GM19239 (cell line): Measurements from ENCODE around the gene KCNK1.
"Not testable (repeated sequence)": the region's sequence is repeated elsewhere in the genome, so short reads cannot be mapped to it uniquely, and the experiment has no call there.

Source experiments
- DNase-seq: peaks from one replicate; pipeline ENCODE4 v3.0.0; 2011; ENCODE audit warnings: low spot score; ENCODE audit not compliant: insufficient read length
- FAIRE-seq: peaks from 2 replicates; lab custom pipeline; 2011; peaks lifted over from hg19 to GRCh38; lab: Jason Lieb, UNC

KCNK1 gene

DNA sequence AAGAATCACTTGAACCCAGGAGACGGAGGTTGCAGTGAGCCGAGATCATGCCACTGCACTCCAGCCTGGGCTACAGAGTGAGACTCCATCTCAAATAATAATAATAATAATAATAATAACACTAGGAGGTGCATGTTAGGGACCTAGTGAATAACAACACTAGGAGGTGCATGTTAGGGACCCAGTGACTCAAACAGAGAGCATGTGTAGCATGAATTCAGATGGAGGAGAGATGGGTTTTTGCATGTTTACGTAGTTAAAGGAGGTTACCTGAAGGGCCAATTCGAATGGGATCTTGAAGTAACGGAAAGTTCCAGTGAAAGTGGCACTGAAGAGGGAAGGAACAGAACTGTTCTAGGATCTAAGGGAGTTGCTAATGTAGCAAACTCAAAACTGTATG lies 7.1 kb upstream of the KCNK1 start:
- FAIRE-seq (peak; percentile 21), DNase-seq (no peak)

DNA sequence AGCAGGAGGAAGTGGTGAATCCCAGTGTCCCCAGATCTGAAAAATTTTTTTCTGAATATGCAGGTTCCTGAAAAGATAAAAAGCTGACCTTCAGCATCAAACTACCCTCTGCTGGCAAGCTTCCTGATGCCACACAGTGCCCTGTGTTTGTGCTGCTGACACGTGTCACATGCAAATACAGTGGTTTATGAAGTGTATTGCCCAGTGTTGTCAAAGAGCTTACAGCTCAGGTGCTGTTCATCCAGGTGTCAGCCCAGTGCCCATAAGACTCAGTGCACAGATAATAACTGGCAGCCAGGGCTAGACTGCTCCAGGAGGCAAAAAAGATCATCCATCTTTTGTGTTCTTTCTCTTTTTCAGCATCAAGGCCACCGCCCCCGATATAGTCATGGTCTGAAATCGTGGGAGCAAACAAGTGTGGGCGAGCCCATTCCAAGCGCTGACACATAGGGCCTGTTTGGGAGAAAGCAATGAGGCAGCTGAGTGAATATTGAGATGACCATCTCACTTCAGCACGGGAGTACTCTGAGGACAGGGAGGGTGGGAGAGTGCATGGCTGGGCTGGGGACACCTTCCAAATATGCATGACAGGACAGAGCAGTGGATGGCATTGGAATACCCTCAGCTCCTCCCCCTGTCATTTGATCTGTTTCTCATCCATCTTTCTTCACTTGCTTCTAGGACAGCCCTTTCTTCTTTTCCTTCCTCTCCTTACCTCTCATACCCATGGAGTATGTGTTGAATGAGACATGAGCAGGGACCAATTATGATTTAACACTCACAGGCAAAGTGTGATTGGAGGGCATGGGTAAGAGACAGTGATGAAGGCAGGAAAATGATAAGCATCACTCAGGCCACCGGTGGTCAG lies 6.4 kb upstream of the KCNK1 start:
- FAIRE-seq (no peak), DNase-seq (no peak)

GRCh38 chr1:233608988-233609387 lies 4.9 kb upstream of the KCNK1 start:
- no peak for FAIRE-seq
- no peak for DNase-seq

DNA sequence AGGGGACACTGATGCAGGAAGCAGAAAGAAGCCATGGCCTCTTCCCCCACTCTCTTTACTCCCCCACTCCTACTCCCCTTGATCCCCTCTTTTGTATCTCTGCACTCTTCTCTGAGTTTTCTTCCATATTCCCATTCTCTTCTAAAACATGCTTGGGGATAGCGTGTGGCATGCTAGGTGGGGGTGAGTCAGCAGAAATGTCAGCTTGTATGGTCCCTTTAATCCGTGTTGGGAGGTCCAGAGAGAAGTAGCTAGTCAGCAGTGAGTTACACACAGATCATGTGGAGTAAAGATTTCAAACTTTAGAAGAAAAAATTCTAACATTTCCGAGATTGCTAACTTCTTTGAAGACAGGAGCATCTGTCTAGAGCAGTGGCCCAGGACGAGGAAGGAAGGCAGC lies 4.0 kb upstream of the KCNK1 start:
- FAIRE-seq: no peak
- no peak for DNase-seq

DNA sequence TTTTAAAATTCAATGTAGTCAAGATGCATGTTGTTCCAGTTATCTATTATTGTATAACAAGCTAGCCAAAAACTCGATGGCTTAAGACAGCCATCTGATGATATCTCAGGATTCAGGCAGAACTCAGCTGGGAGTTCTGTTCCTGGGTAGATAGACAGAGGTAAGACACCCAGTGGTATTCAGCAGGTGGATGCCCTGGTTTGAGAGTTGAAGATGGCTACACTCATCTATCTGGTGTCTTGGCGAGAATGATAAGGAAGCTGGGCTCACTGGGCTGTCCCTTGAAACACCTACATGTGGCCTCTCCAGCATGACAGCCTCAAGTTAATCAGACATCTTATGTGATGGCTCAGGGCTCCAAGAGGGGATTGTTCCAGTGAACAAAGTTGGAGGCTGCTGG lies 3.3 kb upstream of the KCNK1 start:
- no peak for FAIRE-seq
- DNase-seq: no peak

GRCh38 chr1:233611363-233611762 lies 2.5 kb upstream of the KCNK1 start:
- not testable (repeated sequence) for DNase-seq, FAIRE-seq

DNA sequence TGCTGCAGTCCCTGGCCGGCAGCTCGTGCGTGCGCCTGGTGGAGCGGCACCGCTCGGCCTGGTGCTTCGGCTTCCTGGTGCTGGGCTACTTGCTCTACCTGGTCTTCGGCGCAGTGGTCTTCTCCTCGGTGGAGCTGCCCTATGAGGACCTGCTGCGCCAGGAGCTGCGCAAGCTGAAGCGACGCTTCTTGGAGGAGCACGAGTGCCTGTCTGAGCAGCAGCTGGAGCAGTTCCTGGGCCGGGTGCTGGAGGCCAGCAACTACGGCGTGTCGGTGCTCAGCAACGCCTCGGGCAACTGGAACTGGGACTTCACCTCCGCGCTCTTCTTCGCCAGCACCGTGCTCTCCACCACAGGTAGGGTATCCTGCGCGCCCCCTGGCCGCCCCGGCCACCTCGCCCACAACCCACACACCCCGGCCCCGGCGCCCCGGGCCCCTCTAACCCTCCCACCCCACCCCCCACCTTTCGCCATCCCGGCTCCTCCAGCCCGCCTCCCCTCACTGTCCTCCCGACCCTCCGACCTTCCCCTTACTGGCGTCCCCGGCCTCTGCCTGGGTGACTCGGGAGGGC lies 352 bp downstream of the KCNK1 start:
- peak; percentile 33 for DNase-seq
- FAIRE-seq: no peak

- DNase-seq (no peak), FAIRE-seq (no peak)
Observed at GRCh38 chr1:233614743-233615521, 1.0 kb downstream of the KCNK1 start.

DNA sequence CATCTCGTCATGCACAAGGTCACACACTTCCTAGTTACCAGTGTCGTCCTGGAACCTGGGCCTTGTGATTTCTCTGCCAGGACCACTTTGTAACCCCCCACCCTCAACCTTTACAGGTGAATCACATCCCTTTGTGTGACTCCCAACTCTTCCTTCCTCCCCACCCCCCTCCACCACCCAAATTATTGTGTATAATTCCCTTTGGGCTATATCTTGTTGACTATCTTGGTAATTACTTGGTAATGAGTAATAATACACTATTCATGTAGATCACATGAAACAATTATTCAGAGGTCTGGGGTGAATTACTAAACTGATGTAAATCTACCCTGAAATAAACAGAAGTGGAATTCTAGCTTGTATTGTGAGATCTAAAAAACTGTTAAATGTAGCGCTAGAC lies 1.7 kb downstream of the KCNK1 start:
- FAIRE-seq (no peak), DNase-seq (no peak)

DNA sequence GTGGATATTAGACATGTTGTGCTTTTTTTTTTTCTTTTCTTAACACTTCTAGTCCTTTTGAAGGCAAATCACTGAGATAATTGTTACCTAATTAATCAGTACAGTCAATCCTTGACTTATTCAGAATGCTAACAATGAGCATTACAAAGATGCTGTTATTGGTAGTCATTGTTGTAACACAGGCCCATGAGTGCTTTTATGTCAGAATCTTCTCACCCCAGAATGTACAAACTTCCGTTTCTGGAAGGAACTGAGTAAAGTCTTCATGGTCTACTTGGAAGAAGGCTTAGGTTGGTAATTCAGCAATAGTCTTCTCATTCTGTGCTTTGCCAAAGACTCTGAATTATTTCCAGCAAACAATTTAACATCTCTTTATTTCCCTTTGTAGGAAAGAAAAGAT lies 3.1 kb downstream of the KCNK1 start:
- FAIRE-seq: no peak

DNA sequence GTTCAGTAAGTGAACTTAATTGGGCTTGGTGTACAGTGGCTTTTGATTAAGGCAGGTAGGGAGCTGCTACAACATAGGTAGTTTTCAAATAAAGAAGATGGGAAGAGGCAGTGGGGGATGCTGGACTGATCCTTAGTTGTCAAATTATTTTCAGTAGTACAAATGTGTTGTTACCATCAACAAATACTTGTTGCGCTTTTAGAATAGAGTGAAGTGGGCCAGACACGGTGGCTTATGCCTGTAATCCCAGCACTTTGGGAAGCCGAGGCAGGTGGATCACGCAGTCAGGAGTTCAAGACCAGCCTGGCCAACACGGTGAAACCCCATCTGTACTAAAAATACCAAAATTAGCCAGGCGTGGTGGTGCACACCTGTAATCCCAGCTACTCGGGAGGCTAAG lies 5.5 kb downstream of the KCNK1 start:
- FAIRE-seq, DNase-seq: not testable (repeated sequence)

More for the DNA sequence above, 3.1 kb downstream of the KCNK1 start:
- DNase-seq: no peak

GRCh38 chr1:233620065-233620464 lies 6.2 kb downstream of the KCNK1 start:
- DNase-seq: no peak
- no peak for FAIRE-seq

DNA sequence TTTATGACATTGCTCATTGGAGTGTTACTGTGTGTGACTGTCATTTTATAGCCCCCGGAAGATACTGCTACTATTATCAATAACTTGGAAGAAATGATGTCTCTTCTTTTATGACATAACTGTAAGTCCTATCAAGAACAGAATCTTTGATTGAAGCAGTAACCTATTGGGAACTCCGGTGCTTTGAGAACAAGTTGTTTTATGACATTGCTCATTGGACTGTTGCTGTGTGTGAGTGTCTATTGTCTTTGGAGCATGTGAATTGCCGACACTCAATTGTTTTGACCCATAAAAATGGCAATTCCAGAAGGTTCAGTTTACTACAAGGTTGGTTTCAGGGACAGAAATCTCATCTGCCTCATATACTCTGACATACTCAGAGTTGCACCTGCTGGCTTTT lies 8.0 kb downstream of the KCNK1 start:
- FAIRE-seq (no peak), DNase-seq (no peak)

DNA sequence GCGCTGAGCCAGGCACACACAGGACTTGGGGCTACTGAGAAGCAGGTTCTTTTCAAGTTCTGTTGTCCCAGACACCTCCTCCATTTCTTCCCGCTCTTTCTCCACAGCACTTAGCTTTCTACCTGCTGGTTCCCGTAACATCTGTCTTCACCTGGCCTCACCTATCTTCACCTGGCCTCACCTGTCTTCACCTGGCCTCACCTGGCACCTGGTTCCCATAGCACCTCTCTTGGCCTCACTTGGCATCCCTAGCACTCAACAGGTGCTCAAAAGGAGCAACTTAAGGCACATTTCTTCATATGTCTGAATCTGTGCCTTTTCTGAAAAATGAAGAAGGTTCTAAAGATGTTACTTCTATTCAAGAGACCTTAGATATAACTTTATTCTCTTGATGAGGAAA lies 10.4 kb downstream of the KCNK1 start:
- FAIRE-seq (no peak), DNase-seq (no peak)

- DNase-seq (no peak), FAIRE-seq (no peak)
Observed at GRCh38 chr1:233625087-233625486, 11.2 kb downstream of the KCNK1 start.

- DNase-seq (no peak), FAIRE-seq (no peak)
Observed at GRCh38 chr1:233625510-233625981, 11.6 kb downstream of the KCNK1 start.

- FAIRE-seq: no peak
- DNase-seq: no peak
Observed at GRCh38 chr1:233627376-233627775, 13.5 kb downstream of the KCNK1 start.

DNA sequence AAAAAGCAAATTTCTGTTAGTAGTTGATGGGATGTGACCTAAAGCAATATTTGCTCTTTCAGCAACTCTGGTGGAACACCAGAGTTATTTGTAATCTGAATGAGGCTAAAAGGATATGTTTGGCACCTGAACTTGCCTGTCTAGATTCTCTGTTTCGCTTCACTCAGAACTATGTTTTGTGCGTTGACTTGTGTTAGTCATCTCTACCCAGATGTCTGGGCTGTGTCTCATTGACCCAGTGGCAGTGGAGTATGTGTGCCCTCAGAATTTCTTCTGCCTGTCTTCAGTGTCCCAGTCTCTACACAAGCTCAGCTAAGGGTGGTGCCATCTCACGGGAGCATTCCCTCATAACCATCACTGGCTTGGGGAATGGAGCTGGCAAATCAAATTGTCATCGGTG lies 13.9 kb downstream of the KCNK1 start:
- FAIRE-seq (no peak), DNase-seq (no peak)

GRCh38 chr1:233629305-233629935 lies 15.5 kb downstream of the KCNK1 start:
- FAIRE-seq (no peak), DNase-seq (no peak)

DNA sequence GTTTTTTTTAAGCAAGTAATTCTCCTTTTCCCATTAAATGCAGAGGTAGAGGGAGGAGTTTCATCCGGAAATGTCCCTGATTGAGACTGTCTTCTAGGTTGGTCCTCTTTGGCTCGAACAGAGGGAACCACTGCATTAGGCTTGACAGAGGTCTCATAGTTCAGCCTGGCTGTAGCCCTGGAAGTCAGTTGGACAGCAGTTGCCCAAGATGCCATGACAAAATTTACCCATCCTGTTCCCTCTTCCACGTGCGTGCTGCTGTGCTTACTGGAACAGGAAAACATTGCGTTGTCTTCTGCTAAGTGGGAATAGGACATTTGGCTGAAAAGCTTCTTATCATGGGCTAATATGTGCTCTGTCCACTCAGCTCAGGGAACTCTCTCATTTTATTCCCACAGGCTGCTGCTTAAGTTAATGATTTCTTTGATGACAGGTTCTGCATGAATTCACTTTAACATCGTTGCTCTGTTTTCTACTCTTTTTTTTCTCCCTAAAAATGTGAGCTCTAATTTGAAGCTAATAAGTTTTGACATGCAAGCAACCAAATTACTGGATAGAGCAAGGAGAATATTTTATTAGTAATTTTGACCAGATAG lies 18.0 kb downstream of the KCNK1 start:
- no peak for DNase-seq
- FAIRE-seq: no peak
